H1 (cell line): Measurements from ENCODE around the gene AHDC1. TPM values are rescaled to one million over a fixed set of nuclear protein-coding genes. Genes with fewer than 3 reads are reported as not detected.
A peak's percentile ranks its signal among the peaks of the same experiment; 100 is the strongest.

Source experiments
- CTCF ChIA-PET: fragments of 300-600 bp; sonication (Branson Sonifier 250); formaldehyde crosslinking; loops from one replicate; lab custom pipeline; 2021; ENCODE audit not compliant: partially characterized antibody; lab: Charles Lee
- POLR2A ChIA-PET: fragments of 300-600 bp; sonication (Branson Sonifier 250); formaldehyde crosslinking; loops from one replicate; lab custom pipeline; 2021; ENCODE audit warnings: inconsistent platforms; ENCODE audit not compliant: partially characterized antibody; lab: Charles Lee
- DNase-seq, 2 experiments: peaks; one replicate each; pipeline versions ENCODE4 v3.0.0 to v3.0.0-alpha.2; 2010 to 2022; ENCODE audit warnings: low spot score in 2 of 2, low read depth in 1 of 2, mixed read lengths in 1 of 2
- FAIRE-seq: peaks from 2 replicates; lab custom pipeline; 2011; peaks lifted over from hg19 to GRCh38; lab: Jason Lieb, UNC
- H2AFZ ChIP-seq: 2 replicates; pipeline ENCODE4 v1.8.1; 2012; ENCODE audit warnings: low read length, inconsistent platforms
- H2AK5ac ChIP-seq: 2 replicates; pipeline ENCODE4 v1.6.1; 2013; ENCODE audit warnings: low read depth, low read length
- H2BK120ac ChIP-seq: replicated peaks from 2 replicates; pipeline ENCODE3; 2013; ENCODE audit warnings: low read depth, low read length, inconsistent platforms
- H2BK12ac ChIP-seq: 2 replicates; pipeline ENCODE4 v1.6.1; 2013; ENCODE audit warnings: low read depth, low read length
- H2BK15ac ChIP-seq: 2 replicates; pipeline ENCODE4 v1.6.1; 2013; ENCODE audit warnings: low read length
- H2BK20ac ChIP-seq: 2 replicates; pipeline ENCODE4 v1.6.1; 2013; ENCODE audit warnings: low read length
- H2BK5ac ChIP-seq: 2 replicates; pipeline ENCODE4 v1.6.1; 2013; ENCODE audit warnings: low read depth, low read length
- H3K14ac ChIP-seq: 2 replicates; pipeline ENCODE4 v1.6.1; 2013; ENCODE audit warnings: inconsistent platforms; ENCODE audit not compliant: insufficient read length
- H3K18ac ChIP-seq: 2 replicates; pipeline ENCODE4 v1.6.1; 2013; ENCODE audit warnings: low read length; ENCODE audit errors: extremely low read depth
- H3K23ac ChIP-seq: 2 replicates; pipeline ENCODE4 v1.6.1; 2013; ENCODE audit warnings: inconsistent platforms; ENCODE audit not compliant: insufficient read length
- H3K23me2 ChIP-seq: 2 replicates; pipeline ENCODE4 v1.6.1; 2013; ENCODE audit warnings: low read depth, low read length
- H3K27ac ChIP-seq: 2 replicates; pipeline ENCODE4 v1.6.1; 2011; ENCODE audit warnings: low read depth, low read length, inconsistent platforms
- H3K27me3 ChIP-seq, 4 experiments: replicated peaks in 1 of 4; 1 replicate in 1 of 4; 2 replicates in 3 of 4; pipeline versions ENCODE4 v1.6.1 to v1.8.1; 2011 to 2013; ENCODE audit warnings: low read length in 3 of 4, mild to moderate bottlenecking in 3 of 4, inconsistent platforms in 2 of 4, mixed read lengths in 2 of 4, moderate library complexity in 1 of 4; ENCODE audit not compliant: control insufficient read depth in 3 of 4, insufficient read depth in 3 of 4; ENCODE audit errors: extremely low read depth in 1 of 4
- H3K36me3 ChIP-seq, 4 experiments: 2 replicates each; pipeline versions ENCODE4 v1.6.1 to v1.8.1; 2011 to 2013; ENCODE audit warnings: mild to moderate bottlenecking in 4 of 4, low read length in 3 of 4, moderate library complexity in 2 of 4, control low read depth in 1 of 4, inconsistent platforms in 1 of 4; ENCODE audit not compliant: insufficient read depth in 4 of 4, control insufficient read depth in 2 of 4
- H3K4ac ChIP-seq: replicated peaks from 2 replicates; pipeline ENCODE3; 2013; ENCODE audit warnings: low read length, low read depth, mixed read lengths, inconsistent platforms; ENCODE audit not compliant: insufficient read length
- H3K4me1 ChIP-seq, 4 experiments: replicated peaks in 1 of 4; 1 replicate in 1 of 4; 2 replicates in 3 of 4; pipeline versions ENCODE4 v1.6.1 to v1.8.1; 2011 to 2013; ENCODE audit warnings: low read length in 3 of 4, inconsistent platforms in 2 of 4, mixed read lengths in 1 of 4; ENCODE audit not compliant: insufficient read depth in 4 of 4, control insufficient read depth in 3 of 4
- H3K4me2 ChIP-seq, 2 experiments: 2 replicates each; pipeline versions ENCODE4 v1.6.1 to v1.8.1; 2011 to 2013; ENCODE audit warnings: low read depth in 2 of 2, low read length in 2 of 2, control low read depth in 1 of 2, inconsistent platforms in 1 of 2, mild to moderate bottlenecking in 1 of 2; ENCODE audit not compliant: insufficient read depth in 1 of 2
- H3K4me3 ChIP-seq, 4 experiments: fragments of 200-600, 300-600 bp in 1 of 4; sonication (generic), shearing (Covaris generic), sonication (Bioruptor Twin) in 1 of 4; 2 replicates each; pipeline versions ENCODE4 v1.5.1 to v1.8.1; 2011 to 2016; ENCODE audit warnings: low read length in 4 of 4, low read depth in 3 of 4, control low read depth in 2 of 4, inconsistent platforms in 2 of 4, mild to moderate bottlenecking in 2 of 4, mixed read lengths in 1 of 4, moderate library complexity in 1 of 4; ENCODE audit not compliant: insufficient read depth in 2 of 4; ENCODE audit errors: extremely low read depth in 1 of 4
- H3K56ac ChIP-seq: replicated peaks from 2 replicates; pipeline ENCODE3; 2013; ENCODE audit warnings: low read depth, mild to moderate bottlenecking, mixed read lengths, low read length, inconsistent platforms; ENCODE audit not compliant: insufficient read length
- H3K79me1 ChIP-seq: 2 replicates; pipeline ENCODE4 v1.6.1; 2013; ENCODE audit warnings: low read depth, low read length, control low read depth
- H3K79me2 ChIP-seq, 2 experiments: 2 replicates each; pipeline versions ENCODE4 v1.6.1 to v1.8.1; 2012 to 2013; ENCODE audit warnings: low read length in 2 of 2, mild to moderate bottlenecking in 2 of 2, inconsistent platforms in 1 of 2; ENCODE audit not compliant: insufficient read depth in 2 of 2, control insufficient read depth in 1 of 2
- H3K9ac ChIP-seq, 4 experiments: replicated peaks in 1 of 4; 1 replicate in 1 of 4; 2 replicates in 3 of 4; pipeline versions ENCODE4 v1.6.1 to v1.8.1; 2011 to 2013; ENCODE audit warnings: low read depth in 3 of 4, low read length in 3 of 4, control low read depth in 2 of 4, mild to moderate bottlenecking in 2 of 4, moderate library complexity in 2 of 4, inconsistent platforms in 1 of 4; ENCODE audit errors: extremely low read depth in 1 of 4
- H3K9me3 ChIP-seq, 2 experiments: 2 replicates each; pipeline versions ENCODE4 v1.6.1 to v1.8.1; 2012 to 2013; ENCODE audit warnings: mild to moderate bottlenecking in 2 of 2, moderate library complexity in 2 of 2, control low read depth in 1 of 2, inconsistent platforms in 1 of 2, low read depth in 1 of 2, low read length in 1 of 2, mixed read lengths in 1 of 2; ENCODE audit not compliant: insufficient read depth in 2 of 2
- H4K20me1 ChIP-seq, 2 experiments: replicated peaks in 1 of 2; 2 replicates each; pipeline versions ENCODE3 to v1.8.1; 2011 to 2013; ENCODE audit warnings: inconsistent platforms in 2 of 2, low read length in 2 of 2, mild to moderate bottlenecking in 1 of 2; ENCODE audit not compliant: insufficient read depth in 2 of 2, control insufficient read depth in 1 of 2
- H4K5ac ChIP-seq: 2 replicates; pipeline ENCODE4 v1.6.1; 2013; ENCODE audit warnings: low read length, low read depth, mixed read lengths, inconsistent platforms; ENCODE audit not compliant: insufficient read length
- H4K8ac ChIP-seq: 2 replicates; pipeline ENCODE4 v1.8.0; 2013; ENCODE audit warnings: mild to moderate bottlenecking, moderate library complexity, low read length, inconsistent platforms; ENCODE audit not compliant: insufficient read depth; ENCODE audit errors: extremely low read depth
- H4K91ac ChIP-seq: replicated peaks from 2 replicates; pipeline ENCODE3; 2013; ENCODE audit warnings: low read length, mixed read lengths, inconsistent platforms; ENCODE audit not compliant: insufficient read length
- BACH1 ChIP-seq: IDR thresholded peaks from 2 replicates; pipeline ENCODE4 v1.6.1; 2012; ENCODE audit warnings: low read length, improper control_type of control experiment
- HDAC2 ChIP-seq, 2 experiments: fragments of 300-600 bp in 1 of 2; sonication (generic) in 1 of 2; IDR thresholded peaks; 2 replicates each; pipeline ENCODE4 v1.6.1; 2011 to 2012; ENCODE audit warnings: low read depth in 2 of 2, low read length in 2 of 2, mild to moderate bottlenecking in 2 of 2, moderate library complexity in 2 of 2, borderline replicate concordance in 1 of 2, inconsistent platforms in 1 of 2
- KDM4A ChIP-seq: IDR thresholded peaks from one replicate; pipeline ENCODE4 v1.7.1; 2012; ENCODE audit warnings: low read depth, mild to moderate bottlenecking, moderate library complexity, low read length, inconsistent platforms; ENCODE audit not compliant: severe bottlenecking
- POLR2AphosphoS5 ChIP-seq: IDR thresholded peaks from 2 replicates; pipeline ENCODE4 v1.6.1; 2011; ENCODE audit warnings: low read depth, low read length
- SAP30 ChIP-seq: fragments of 300-600 bp; sonication (generic); IDR thresholded peaks from 2 replicates; pipeline ENCODE4 v1.7.1; 2012; ENCODE audit warnings: low read length, moderate library complexity, mild to moderate bottlenecking, inconsistent platforms; ENCODE audit not compliant: insufficient read depth, insufficient replicate concordance
- SP4 ChIP-seq: IDR thresholded peaks from 2 replicates; pipeline ENCODE4 v1.6.1; 2012; ENCODE audit warnings: low read length, inconsistent platforms
- TCF12 ChIP-seq: IDR thresholded peaks from 2 replicates; pipeline ENCODE4 v1.6.1; 2011; ENCODE audit warnings: low read depth, mild to moderate bottlenecking, low read length
- TEAD4 ChIP-seq: IDR thresholded peaks from 2 replicates; pipeline ENCODE4 v1.6.1; 2012; ENCODE audit warnings: low read depth, low read length, inconsistent platforms, mixed read lengths
- WGBS, 2 experiments: shearing (Covaris generic) in 1 of 2; methylation state at CpG; one replicate each; pipeline versions ENCODE4 v1.1.6 to v1.1.7; 2013 to 2015; ENCODE audit warnings: low lambda C conversion rate in 2 of 2, mixed read lengths in 2 of 2, inconsistent platforms in 1 of 2, low coverage in 1 of 2, missing lambda C conversion rate in 1 of 2; ENCODE audit not compliant: insufficient replicate concordance in 2 of 2, insufficient coverage in 1 of 2, insufficient read length in 1 of 2; ENCODE audit errors: extremely low coverage in 1 of 2, missing lambda C conversion rate in 1 of 2; 5-methylcytosine and 5-hydroxymethylcytosine counted together
- polyA plus RNA-seq, 7 experiments: library from polyadenylated mRNA; depleted of rRNA in 3 of 7; stranded (reverse) in 5 of 7; unstranded in 2 of 7; fragments of >200 nt in 5 of 7; fragments of 200-250 nt in 2 of 7; gene quantifications; 1 replicate in 5 of 7; 2 replicates in 1 of 7; 4 replicates in 1 of 7; pipeline versions ENCODE4 v1.2.1 to v1.2.3, GENCODE V29; 2011 to 2013; ENCODE audit warnings: missing spikeins in 2 of 7, mixed read lengths in 2 of 7
- total RNA-seq: library from RNA; stranded (reverse); fragmentation: NEBNext Ultra II Directional; extraction: Animal tissue kit (Norgen Biotek cat#: 25700); gene quantifications from 2 replicates; pipeline ENCODE4 v1.2.1, GENCODE V29; 2021
- TF ChIP-seq, protein P1 (sequence below): IDR thresholded peaks from 2 replicates; pipeline ENCODE4 v1.6.1; 2012; ENCODE audit warnings: inconsistent platforms

AHDC1 gene
- total and polyA plus RNA-seq, 2 of the 8 experiments (the other 6 are each of a cell fraction or from before 2014, with no cell fraction given) = 4.4 to 35.1 TPM

DNA sequence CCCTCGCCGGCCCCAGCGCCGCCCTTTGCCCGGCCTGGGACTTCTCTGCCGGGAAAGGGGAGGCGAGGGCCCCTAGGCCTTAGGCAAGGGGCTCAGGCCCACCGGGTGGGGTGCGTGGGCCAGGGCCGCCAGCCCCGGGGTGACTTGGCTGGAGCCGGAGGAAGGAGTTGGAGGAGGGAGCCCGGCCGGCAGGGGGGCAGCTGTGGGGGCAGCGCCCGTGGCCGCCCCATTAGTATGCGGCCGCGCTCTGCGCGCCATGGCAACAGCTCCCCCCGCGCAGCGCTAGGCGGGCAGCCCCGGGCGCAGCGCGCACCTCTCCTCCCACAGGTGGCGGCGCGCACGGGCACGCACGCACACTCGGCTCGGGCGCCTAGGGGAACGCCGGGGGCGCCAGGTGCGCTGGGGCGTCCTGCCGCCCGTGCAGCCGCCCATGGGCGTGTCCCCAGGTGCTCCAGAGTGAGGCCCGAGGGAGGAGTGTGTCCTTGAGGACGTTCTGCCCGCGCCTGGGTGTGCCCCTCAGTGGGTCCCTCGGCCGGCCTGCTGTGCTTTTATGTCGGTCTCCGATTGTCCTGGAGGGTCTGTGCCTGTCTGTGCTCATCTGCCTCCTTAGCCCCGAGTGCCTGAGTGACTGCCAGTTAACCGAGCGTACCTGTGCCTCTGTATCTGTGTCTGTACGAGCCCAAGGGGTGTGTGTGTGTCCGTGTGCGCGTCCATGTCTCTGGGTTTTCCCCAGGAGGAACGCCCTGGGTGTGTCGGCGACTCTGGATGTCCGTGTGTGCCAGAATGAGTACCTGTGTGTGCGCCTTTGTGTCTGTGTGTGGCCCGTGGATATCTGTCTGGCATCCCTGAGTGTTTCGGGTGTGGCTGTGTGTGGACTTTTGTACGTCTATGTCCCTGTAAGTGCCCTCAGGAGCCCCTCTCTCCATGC lies 75.8 kb downstream of the AHDC1 start:
- POLR2A ChIA-PET = interaction anchor here (0.8 to 3.7 kb wide), 14 partner anchors 11 to 221 kb away, joined by 3 to 26 read pairs (median 6); partner anchors contain the start of genes AHDC1 and WASF2
- H3K14ac ChIP-seq = peak overlapping the region; percentile 43
- H4K5ac ChIP-seq = peak overlapping the region; percentile 30
- H2BK5ac ChIP-seq = peak overlapping the region; percentile 94
- H3K56ac ChIP-seq = peak overlapping the region; percentile 82
- H3K4me3 ChIP-seq = peak overlapping the region; percentile 33 to 64 (median 47)
- H3K23ac ChIP-seq = no peak overlapping the region
- no peaks in the 10 kb centered on the region for H3K36me3 ChIP-seq
- H2AFZ ChIP-seq = no peak overlapping the region
- peaks cover 12 to 46% (median 34%) of the 10 kb centered on the region in 4 experiments for H3K4me1 ChIP-seq
- no peak for FAIRE-seq
- DNase-seq = peak in 1 of 2 experiments; percentile 82
- 0 out of 2 replicates have a peak overlapping the region, but pooled peaks have one; percentile 34 for H2AK5ac ChIP-seq
- H3K4me2 ChIP-seq = peak overlapping the region; percentile 73 to 95
- CTCF ChIA-PET = interaction anchor here (0.6 to 8.6 kb wide), 8 partner anchors 14 to 126 kb away, joined by 3 to 110 read pairs (median 4); partner anchors contain the start of gene AHDC1
- H3K4ac ChIP-seq = peak overlapping the region; percentile 97
- no peaks in the 10 kb centered on the region for H3K79me2 ChIP-seq
- 6% methylated on average over 65 of the region's 71 CpGs; no CpG with 5 or more reads in 1 of the 2 experiments for WGBS, 2 experiments
- peak overlapping the region; percentile 30 for H2BK120ac ChIP-seq
- peak overlapping the region; percentile 68; the same call in 1 of the 2 replicates for H3K27ac ChIP-seq
- no peaks in the 10 kb centered on the region for H3K79me1 ChIP-seq
- peak overlapping the region; percentile 89 for H3K18ac ChIP-seq
- H3K9me3 ChIP-seq = no peaks in the 10 kb centered on the region
- peak overlapping the region; percentile 97 for H2BK15ac ChIP-seq
- peak overlapping the region; percentile 49; the same call in 1 of the 2 replicates for H2BK20ac ChIP-seq
- H3K23me2 ChIP-seq = peaks cover 23% of the 10 kb centered on the region
- H3K9ac ChIP-seq = peak overlapping the region in 3 of 4 experiments; percentile 0 to 59 (median 25); a peak in 3 of 7 replicates
- peak overlapping the region; percentile 98 for H2BK12ac ChIP-seq
- H3K27me3 ChIP-seq = no peaks in the 10 kb centered on the region
- H4K8ac ChIP-seq = peak overlapping the region; percentile 72
- peak overlapping the region; percentile 88 for H4K91ac ChIP-seq
- H4K20me1 ChIP-seq = peaks cover 1 to 4% of the 10 kb centered on the region in 2 experiments
- TF ChIP-seq SAP30 (no peak), POLR2AphosphoS5 (peak; percentile 63; the same call in 1 of the 2 replicates), HDAC2 (IDR thresholded peaks at IDR 0.05; ENCODE audit: borderline replicate concordance in 1 of 2, low read depth in 2 of 2, low read length in 2 of 2) (0 out of 4 replicates have a peak, but pooled peaks of 1 of the 2 experiments have one; percentile 6), BACH1 (peak; percentile 20), SP4 (0 out of 2 replicates have a peak, but pooled peaks have one; percentile 13), KDM4A (peak; percentile 74), TEAD4 (0 out of 2 replicates have a peak, but pooled peaks have one; percentile 24), TCF12 (0 out of 2 replicates have a peak, but pooled peaks have one; percentile 3)
- TF ChIP-seq, protein P1, sequence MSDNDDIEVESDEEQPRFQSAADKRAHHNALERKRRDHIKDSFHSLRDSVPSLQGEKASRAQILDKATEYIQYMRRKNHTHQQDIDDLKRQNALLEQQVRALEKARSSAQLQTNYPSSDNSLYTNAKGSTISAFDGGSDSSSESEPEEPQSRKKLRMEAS = 0 out of 2 replicates have a peak, but pooled peaks have one; percentile 7
